Esophagus (tissue), 2 donors: ENCODE data around the gene MMD2. TPM values are rescaled to one million over a fixed set of nuclear protein-coding genes. Genes with fewer than 3 reads are reported as not detected.
A peak's percentile ranks its signal among the peaks of the same experiment; 100 is the strongest.

Experiments used
- H3K27ac ChIP-seq, 2 donors: one replicate each; pipeline ENCODE4 v1.5.1; 2013; ENCODE audit warnings: low read depth in 2 of 2, mild to moderate bottlenecking in 2 of 2, inconsistent platforms in 1 of 2, low read length in 1 of 2, moderate library complexity in 1 of 2
- H3K27me3 ChIP-seq, 2 donors: one replicate each; pipeline ENCODE4 v1.6.1; 2013; ENCODE audit warnings: low read length in 2 of 2, control low read depth in 1 of 2, mild to moderate bottlenecking in 1 of 2; ENCODE audit not compliant: insufficient read depth in 2 of 2, control insufficient read depth in 1 of 2
- H3K36me3 ChIP-seq, 2 donors: one replicate each; pipeline ENCODE4 v1.6.1; 2013; ENCODE audit warnings: low read length in 1 of 2; ENCODE audit not compliant: control insufficient read depth in 2 of 2, insufficient read depth in 2 of 2
- H3K4me1 ChIP-seq, 2 donors: one replicate each; pipeline ENCODE4 v1.6.1; 2013; ENCODE audit warnings: low read length in 1 of 2; ENCODE audit not compliant: control insufficient read depth in 2 of 2, insufficient read depth in 2 of 2
- H3K4me3 ChIP-seq, 2 donors: one replicate each; pipeline ENCODE4 v1.5.1; 2013; ENCODE audit warnings: low read length in 2 of 2, mild to moderate bottlenecking in 2 of 2, low read depth in 1 of 2, moderate library complexity in 1 of 2
- H3K9me3 ChIP-seq, 2 donors: one replicate each; pipeline ENCODE4 v1.6.1; 2013; ENCODE audit warnings: mild to moderate bottlenecking in 2 of 2, low read depth in 1 of 2, low read length in 1 of 2, moderate library complexity in 1 of 2; ENCODE audit not compliant: control insufficient read depth in 2 of 2, insufficient read depth in 1 of 2
- WGBS, 2 donors: extraction: QIAGEN DNeasy Blood & Tissue Kit; methylation state at CpG; one replicate each; pipeline ENCODE4 v1.1.7; 2013; 5-methylcytosine and 5-hydroxymethylcytosine counted together
- polyA plus RNA-seq, 2 donors: library from polyadenylated mRNA; stranded (reverse); fragments of 200-250 nt; gene quantifications; one replicate each; pipeline ENCODE4 v1.2.3, GENCODE V29; 2013
- donor health status: healthy with polysubstance abuse.
- donor health status: Bipolar disorder and iron deficiency.

MMD2 gene
- polyA plus RNA-seq, 2 donors, result not detected

DNA sequence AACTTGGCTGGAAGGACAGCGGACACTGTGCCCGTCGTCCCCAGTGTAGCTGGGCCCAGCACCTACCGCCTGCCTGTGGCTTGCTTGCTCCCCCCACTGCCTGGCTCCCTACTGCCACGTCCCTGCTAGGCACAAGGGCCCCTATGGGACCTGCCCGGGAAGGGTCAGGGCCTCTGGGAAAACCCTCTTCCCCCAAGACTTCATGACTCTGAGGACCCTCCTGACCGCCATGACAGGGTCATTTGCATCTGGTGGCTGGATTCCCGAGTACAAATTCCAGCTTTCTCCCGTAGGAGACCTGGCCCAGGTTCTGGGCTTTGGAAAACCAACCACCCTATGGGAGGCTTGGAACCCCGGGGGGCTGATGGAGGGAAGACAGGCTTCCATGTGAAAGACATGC is 1.4 kb upstream of the MMD2 start:
- 52% methylated on average over 7 to 10 of the region's 10 CpGs for WGBS, 2 donors
- Histone ChIP-seq H3K27me3 (peaks cover 0 to 3% of the 10 kb centered on the region in 2 donors), H3K4me1 (no peaks in the 10 kb centered on the region), H3K9me3 (no peaks in the 10 kb centered on the region), H3K4me3 (no peak overlapping the region), H3K36me3 (no peaks in the 10 kb centered on the region), H3K27ac (no peak overlapping the region)

DNA sequence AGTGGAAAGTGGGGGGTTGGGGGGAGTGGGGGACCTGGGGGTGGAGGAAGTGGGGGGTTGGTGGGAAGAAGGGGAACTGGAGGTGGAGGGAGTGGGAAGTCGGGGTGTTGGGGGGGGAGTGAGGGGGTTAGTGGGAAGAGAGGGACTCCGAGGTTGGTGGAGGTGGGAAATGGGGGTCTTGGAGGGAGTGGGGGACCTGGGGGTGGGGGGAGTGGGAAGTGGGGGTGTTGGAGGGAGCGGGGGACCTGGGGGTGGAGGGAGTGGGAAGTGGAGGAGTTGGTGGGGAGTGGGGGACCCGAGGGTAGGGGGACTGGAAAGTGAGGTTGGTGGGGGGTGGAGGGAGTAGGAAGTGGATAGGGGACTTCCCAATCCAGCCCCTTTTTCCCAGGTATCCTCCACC is 906 bp upstream of the MMD2 start:
- H3K36me3 ChIP-seq, result no peaks in the 10 kb centered on the region
- no peak overlapping the region for H3K27ac ChIP-seq
- no peak overlapping the region for H3K4me3 ChIP-seq
- peaks cover 0 to 3% of the 10 kb centered on the region in 2 donors for H3K27me3 ChIP-seq
- H3K9me3 ChIP-seq, result no peaks in the 10 kb centered on the region
- WGBS, 2 donors, result 49 to 66% methylated on average over 3 of the region's 4 CpGs
- no peaks in the 10 kb centered on the region for H3K4me1 ChIP-seq

DNA sequence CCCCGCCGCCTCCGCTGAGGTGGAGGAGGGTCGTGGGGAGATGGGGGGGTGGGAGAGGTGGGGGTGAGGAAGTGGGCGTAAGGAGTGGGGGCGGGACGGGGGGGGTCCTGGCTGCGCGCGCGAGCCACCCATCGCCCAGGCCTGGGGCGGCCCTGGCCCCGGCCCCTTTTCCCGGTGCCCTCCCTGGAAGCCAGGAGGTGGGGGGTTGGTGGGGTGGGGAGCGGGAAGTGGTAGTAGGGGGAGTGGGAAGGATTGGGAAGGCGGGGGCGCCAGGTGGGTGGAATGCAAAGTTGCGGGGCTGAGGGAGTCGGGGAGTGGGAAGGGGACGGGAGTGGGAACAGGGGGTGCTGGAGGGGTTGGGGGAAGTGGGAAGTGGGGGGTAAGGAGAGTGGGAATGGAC is 319 bp upstream of the MMD2 start:
- H3K4me1 ChIP-seq, result no peaks in the 10 kb centered on the region
- peak overlapping the region in 1 of 2 donors; percentile 40 for H3K4me3 ChIP-seq
- WGBS, 2 donors, result 1% methylated on average over 12 to 17 of the region's 21 CpGs
- H3K36me3 ChIP-seq, result no peaks in the 10 kb centered on the region
- no peak overlapping the region for H3K27ac ChIP-seq
- peaks cover 0 to 3% of the 10 kb centered on the region in 2 donors for H3K27me3 ChIP-seq
- H3K9me3 ChIP-seq, result no peaks in the 10 kb centered on the region

DNA sequence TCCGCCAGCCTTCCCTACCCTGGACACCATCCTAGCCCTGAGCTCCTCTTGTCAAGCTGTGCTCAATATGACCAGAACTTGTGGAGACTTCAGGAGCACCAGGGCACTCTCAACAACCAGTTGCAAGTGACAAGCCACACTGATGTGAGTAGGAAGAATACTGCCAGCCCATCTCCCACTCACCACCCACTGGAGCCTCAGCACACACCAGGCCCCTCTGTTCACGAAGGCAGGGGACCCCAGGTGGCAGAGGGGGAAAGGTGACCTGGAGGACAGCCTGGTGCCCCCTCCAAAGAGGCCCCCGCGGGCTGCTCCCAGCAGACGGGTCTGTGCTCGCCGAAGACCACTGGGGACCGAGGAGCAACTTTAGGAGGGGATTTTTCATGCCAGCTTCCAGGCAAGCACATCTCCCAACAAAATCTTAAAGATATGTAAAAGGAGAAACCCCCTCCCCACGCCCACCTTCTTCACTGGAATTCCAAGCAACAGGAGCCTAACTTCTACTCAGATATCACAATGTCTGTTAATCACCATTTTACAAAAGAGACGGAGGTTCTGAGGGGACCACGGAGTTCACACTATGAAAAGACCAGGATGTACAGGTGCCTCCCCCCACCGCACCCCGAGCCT is 1.0 kb downstream of the MMD2 start:
- Histone ChIP-seq H3K9me3 (no peaks in the 10 kb centered on the region), H3K27me3 (peaks cover 0 to 3% of the 10 kb centered on the region in 2 donors), H3K27ac (no peak overlapping the region), H3K4me1 (no peaks in the 10 kb centered on the region), H3K4me3 (no peak overlapping the region), H3K36me3 (no peaks in the 10 kb centered on the region)
- 20 to 28% methylated on average over 13 of the region's 13 CpGs for WGBS, 2 donors

DNA sequence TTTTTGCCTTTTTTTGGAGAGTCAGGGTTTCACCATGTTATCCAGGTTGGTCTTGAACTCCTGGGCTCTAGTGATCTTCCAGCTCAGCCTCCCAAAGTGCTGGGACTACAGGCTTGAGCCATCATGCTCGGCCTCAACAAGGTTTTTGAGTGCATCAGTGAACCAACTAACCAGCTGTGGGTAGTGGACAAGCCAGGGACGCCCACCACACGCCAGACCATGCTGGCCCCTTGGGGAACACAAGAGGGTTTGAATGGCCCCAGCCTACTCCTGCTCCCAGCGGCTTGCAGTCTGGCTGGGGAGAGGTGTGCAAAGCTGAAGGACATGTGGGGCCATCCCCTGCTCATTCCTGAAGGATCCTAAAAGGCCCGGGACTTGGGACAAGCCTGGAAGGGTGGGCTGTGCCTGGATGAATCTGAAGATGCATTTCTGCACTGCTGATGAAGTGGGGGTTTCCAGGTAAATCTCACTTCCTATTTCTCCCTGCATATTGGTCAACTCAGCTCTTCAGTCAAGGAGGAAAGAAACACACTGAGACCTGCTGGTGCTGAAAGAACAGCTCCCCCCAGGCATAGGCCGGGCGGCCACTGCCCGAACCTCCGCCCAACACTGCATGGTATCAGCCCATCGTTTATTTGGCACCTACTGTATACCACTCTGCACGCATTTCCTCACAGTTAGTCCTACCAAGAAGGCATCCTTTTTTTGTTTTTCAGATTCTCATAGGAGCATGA is 6.9 kb downstream of the MMD2 start:
- WGBS, 2 donors, result 43 to 44% methylated on average over 11 of the region's 11 CpGs
- no peaks in the 10 kb centered on the region for H3K27me3 ChIP-seq
- no peaks in the 10 kb centered on the region for H3K9me3 ChIP-seq
- H3K36me3 ChIP-seq, result no peaks in the 10 kb centered on the region
- no peaks in the 10 kb centered on the region for H3K4me1 ChIP-seq
- H3K27ac ChIP-seq, result no peak overlapping the region
- no peak overlapping the region for H3K4me3 ChIP-seq

DNA sequence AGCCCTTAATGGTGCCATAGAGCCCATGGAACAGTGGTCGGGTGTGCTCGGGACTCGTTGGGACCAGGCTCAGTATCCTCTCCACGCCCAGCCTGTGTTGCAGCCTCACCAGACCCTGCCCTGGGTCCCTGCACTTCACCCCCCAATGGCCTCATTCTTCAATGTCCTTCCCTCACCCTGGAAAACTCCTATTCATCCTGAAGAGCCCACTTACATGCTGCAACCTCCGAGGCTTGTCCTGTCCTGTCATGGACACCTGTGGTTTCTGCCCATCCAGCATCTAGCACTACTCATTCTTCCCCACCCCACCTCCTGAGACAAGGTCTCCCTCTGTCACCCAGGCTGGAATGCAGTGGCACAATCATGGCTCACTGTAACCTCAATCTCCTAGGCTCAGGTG is 7.7 kb downstream of the MMD2 start:
- no peaks in the 10 kb centered on the region for H3K4me1 ChIP-seq
- no peak overlapping the region for H3K4me3 ChIP-seq
- H3K27me3 ChIP-seq, result no peaks in the 10 kb centered on the region
- H3K9me3 ChIP-seq, result no peaks in the 10 kb centered on the region
- WGBS, 2 donors, result 59 to 74% methylated on average over 5 of the region's 5 CpGs
- H3K36me3 ChIP-seq, result no peaks in the 10 kb centered on the region
- no peak overlapping the region for H3K27ac ChIP-seq

DNA sequence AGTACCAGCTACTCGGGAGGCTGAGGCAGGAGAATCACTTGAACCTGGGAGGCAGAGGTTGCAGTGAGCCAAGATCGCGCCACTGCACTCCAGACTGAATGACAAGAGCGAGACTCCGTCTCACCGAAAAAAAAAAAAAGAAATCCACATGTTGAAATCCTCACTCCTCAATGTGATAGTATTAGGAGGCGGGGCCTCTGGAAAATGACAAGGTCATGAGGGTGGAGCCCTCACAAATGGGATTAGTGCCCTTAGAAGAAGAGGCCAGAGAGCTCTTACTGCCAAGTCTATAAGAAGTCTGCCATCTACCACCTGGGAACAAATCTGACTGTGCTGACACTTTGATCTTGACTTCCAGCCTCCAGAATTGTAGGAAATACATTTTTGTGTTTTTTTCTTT is 10.6 kb downstream of the MMD2 start:
- Histone ChIP-seq H3K27ac (no peak overlapping the region), H3K4me1 (no peaks in the 10 kb centered on the region), H3K27me3 (no peaks in the 10 kb centered on the region), H3K9me3 (no peaks in the 10 kb centered on the region), H3K36me3 (no peaks in the 10 kb centered on the region), H3K4me3 (no peak overlapping the region)
- 91 to 93% methylated on average over 7 of the region's 7 CpGs for WGBS, 2 donors

DNA sequence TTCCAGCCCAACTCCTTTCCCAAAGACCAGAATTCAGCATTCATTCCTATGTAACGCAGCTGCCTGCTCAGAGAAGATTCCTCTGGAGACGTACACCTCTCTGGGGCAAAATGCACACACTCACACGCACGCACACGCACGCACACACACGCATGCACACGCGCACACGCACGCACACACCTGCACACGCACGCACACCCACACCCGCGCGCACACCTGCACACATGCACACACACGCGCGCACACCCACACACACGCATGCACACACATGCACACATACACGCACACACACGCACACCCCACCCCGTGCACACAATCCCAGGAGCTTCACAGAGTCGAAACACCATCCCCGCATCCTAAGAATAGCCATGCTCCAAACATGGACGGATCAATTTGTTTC is 13.0 kb downstream of the MMD2 start:
- no peak overlapping the region for H3K4me3 ChIP-seq
- H3K36me3 ChIP-seq, result no peaks in the 10 kb centered on the region
- H3K4me1 ChIP-seq, result no peaks in the 10 kb centered on the region
- no peaks in the 10 kb centered on the region for H3K9me3 ChIP-seq
- WGBS, 2 donors, result 93% methylated on average over 26 of the region's 26 CpGs
- no peak overlapping the region for H3K27ac ChIP-seq
- no peaks in the 10 kb centered on the region for H3K27me3 ChIP-seq

DNA sequence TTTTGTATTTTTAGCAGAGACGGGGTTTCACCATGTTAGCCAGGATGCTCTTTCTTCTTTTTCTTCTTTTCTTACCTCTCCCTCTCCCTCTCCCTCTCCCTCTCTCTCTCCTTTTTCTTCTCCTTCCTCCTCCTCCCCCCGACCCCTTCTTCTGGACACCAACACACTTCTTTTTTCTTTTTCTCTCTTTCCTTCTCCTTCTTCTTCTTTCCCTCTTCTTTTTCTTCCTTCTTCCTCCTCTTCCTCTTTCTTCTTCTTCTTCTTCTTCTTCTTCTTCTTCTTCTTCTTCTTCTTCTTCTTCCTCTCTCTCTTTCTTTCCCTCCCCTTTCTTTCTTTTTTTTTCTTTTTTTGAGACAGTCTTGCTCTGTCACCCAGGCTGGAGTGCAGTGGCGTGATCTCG is 14.0 kb downstream of the MMD2 start:
- Histone ChIP-seq H3K9me3 (no peaks in the 10 kb centered on the region), H3K36me3 (no peaks in the 10 kb centered on the region), H3K4me3 (no peak overlapping the region), H3K27ac (no peak overlapping the region), H3K4me1 (no peaks in the 10 kb centered on the region), H3K27me3 (no peaks in the 10 kb centered on the region)
- WGBS, 2 donors, result 84 to 86% methylated on average over 4 of the region's 4 CpGs

DNA sequence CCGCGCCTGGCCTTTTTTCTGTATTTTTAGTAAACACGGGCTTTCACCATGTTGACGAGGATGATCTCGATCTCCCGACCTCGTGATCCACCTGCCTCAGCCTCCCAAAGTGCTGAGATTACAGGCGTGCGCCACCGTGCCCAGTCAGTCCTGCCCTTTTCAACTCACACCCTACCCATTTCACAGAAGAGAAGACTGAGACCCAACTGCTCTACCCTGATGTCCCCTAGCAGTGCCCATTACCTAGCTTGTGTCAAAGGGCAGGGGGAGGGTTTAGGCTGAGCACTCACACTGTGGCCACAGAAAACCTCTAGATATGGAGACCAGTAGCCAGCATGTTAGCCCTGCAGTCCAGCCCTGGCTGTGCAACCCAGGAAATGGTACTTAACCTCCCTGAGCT is 15.7 kb downstream of the MMD2 start:
- H3K4me3 ChIP-seq, result no peak overlapping the region
- no peaks in the 10 kb centered on the region for H3K36me3 ChIP-seq
- H3K27me3 ChIP-seq, result no peaks in the 10 kb centered on the region
- WGBS, 2 donors, result 88 to 96% methylated on average over 10 of the region's 10 CpGs
- no peak overlapping the region for H3K27ac ChIP-seq
- no peaks in the 10 kb centered on the region for H3K9me3 ChIP-seq
- H3K4me1 ChIP-seq, result no peaks in the 10 kb centered on the region
